DOHH2 (cell line): ENCODE measurements around the gene ZNF561.

ENCODE experiments used
- EZH2phosphoT487 ChIP-seq: fragments of 200-600 bp; sonication (generic); IDR thresholded peaks from 2 replicates; pipeline ENCODE4 v1.6.1; 2017; ENCODE audit warnings: borderline replicate concordance, mild to moderate bottlenecking, antibody characterized with exemption, low read length, moderate library complexity, mixed read lengths
- TF ChIP-seq, protein P1 (sequence below): fragments of 200-600 bp; sonication (generic); IDR thresholded peaks from one replicate; pipeline ENCODE4 v1.5.1; 2014; ENCODE audit warnings: antibody characterized with exemption, mild to moderate bottlenecking, low read depth, low read length; ENCODE audit not compliant: poor library complexity, severe bottlenecking

DNA sequence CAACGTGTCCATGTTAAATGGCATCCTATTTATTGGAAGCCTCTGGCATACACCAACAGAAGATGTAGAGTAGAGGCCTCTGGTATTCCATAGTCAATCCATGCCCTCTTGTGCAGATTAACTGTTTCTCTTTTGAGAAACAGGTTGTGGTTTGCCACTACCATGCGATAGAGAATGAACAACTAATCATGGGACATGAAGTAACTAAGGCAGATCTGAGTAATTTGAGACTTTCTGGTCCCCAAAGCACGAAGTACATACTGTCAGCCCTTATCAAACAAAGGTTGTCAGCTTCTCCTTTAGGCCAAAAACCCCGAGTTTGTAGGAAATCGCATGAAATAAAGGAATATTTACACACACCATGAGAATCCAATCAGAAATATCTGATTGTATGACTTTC lies 40.3 kb downstream of the ZNF561 start:
- TF ChIP-seq, protein P1, sequence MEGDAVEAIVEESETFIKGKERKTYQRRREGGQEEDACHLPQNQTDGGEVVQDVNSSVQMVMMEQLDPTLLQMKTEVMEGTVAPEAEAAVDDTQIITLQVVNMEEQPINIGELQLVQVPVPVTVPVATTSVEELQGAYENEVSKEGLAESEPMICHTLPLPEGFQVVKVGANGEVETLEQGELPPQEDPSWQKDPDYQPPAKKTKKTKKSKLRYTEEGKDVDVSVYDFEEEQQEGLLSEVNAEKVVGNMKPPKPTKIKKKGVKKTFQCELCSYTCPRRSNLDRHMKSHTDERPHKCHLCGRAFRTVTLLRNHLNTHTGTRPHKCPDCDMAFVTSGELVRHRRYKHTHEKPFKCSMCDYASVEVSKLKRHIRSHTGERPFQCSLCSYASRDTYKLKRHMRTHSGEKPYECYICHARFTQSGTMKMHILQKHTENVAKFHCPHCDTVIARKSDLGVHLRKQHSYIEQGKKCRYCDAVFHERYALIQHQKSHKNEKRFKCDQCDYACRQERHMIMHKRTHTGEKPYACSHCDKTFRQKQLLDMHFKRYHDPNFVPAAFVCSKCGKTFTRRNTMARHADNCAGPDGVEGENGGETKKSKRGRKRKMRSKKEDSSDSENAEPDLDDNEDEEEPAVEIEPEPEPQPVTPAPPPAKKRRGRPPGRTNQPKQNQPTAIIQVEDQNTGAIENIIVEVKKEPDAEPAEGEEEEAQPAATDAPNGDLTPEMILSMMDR = no peak
- no peak for TF ChIP-seq EZH2phosphoT487
